HG03196 (cell line): Measurements from ENCODE around the gene CAPG.
"Not testable (repeated sequence)": the region's sequence is repeated elsewhere in the genome, so short reads cannot be mapped to it uniquely, and the experiment has no call there.

Experiments used
- ATAC-seq: cut with Tn5 transposase; IDR thresholded peaks from one replicate; pipeline ENCODE4 v1.9.1; 2021; ENCODE audit not compliant: unreplicated experiment

The CAPG gene

DNA sequence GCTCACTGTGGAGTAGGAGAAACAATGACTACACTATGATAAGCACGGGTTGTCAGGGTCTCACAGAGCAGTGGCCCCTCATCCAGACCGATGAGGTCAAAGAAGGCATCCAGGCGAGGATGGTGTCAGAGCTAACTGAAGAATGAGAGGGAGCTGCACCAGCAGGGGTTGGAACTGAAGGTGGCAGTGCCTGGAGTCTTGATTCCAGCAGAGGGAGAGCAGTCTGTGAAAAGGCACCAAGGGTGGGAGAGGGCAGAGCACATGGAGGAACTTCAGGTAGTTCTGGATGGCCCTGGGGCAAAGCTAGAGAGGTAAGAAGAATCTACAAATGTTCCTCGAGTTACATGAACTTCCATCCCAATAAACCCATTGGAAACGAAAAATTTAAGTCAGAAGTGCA is 43.0 kb downstream of the CAPG start:
- no peak for ATAC-seq

DNA sequence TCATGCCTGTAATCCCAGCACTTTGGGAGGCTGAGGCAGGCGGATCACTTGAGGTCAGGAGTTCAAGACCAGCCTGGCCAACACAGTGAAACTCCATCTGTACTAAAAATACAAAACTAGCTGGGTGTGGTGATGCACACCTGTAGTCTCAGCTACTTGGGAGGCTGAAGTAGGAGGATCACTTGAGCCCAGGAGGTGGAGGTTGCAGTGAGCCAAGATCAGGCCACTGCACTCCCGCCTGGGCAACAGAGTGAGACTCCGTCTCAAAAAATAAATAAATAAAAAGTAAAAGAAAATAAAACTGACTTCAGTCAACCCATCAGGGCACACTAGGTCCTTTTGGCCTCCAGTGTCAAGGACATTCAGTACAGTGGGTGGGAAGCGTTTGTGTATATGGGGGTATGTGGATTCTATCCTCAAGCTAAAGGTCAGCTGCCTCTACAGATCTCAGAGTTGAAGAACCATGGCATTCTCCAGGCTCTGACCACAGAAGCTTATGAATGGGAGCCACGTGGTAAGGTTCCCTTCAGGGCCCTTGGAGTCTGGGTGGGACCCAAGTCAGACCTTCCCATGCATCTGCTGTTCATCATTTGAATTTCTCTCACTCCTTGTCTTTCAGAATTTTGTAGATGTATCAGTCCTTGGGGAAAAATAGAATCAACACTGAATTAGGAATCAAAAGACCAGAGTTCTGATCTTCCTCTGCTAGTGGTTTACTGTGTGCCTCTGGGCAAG is 47.3 kb downstream of the CAPG start:
- not testable (repeated sequence) for ATAC-seq

DNA sequence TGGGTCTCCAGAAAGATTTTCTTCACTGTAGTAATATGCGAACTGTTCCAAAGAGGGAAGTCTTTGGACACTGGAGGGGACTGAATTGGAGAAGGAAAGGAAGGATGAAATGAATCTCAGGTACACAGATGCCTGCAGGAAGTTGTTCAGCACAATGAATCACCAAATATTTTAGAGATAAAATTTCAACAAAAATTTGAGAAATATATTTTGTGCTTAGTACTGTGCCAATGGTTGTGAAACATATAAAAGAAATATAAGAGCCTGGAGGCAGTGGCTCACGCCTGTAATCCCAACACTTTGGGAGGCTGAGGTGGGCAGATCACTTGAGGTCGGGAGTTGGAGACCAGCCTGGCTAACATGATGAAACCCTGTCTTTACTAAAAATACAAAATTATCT is 52.4 kb downstream of the CAPG start:
- no peak for ATAC-seq

DNA sequence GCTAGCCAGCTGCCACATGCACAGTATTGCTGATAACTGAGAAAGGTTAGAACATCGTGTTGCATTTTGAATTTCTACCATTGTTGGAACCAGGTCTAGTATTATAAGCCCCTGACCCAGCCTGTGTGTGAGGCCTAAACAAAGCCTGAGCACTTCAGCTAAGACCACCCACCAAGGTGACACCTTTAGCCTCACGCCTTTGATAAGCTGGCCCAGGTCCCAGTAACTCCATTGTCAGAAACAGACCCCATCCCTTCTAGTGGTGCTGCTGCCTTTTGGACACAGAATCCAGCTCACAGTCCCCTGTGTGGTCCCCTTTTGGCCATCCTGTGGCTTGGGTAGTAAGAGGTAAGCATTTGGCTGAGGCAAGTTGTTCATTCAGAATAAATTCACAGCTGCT is 54.0 kb downstream of the CAPG start:
- ATAC-seq = no peak

GRCh38 chr2:85355521-85355920 is 54.6 kb downstream of the CAPG start:
- ATAC-seq = no peak

- peak; percentile 1 for ATAC-seq
Measured at GRCh38 chr2:85355073-85355410, 55.1 kb downstream of the CAPG start.

- ATAC-seq = peak; percentile 95
Measured at GRCh38 chr2:85354286-85355072, 55.7 kb downstream of the CAPG start, which contains the start of the genes ELMOD3 and RETSAT. Gene ELMOD3 (plus strand): TSS chr2:85354769. CDS start chr2:85357199, 2,430 bp downstream. Gene RETSAT (minus strand): TSS chr2:85354528. CDS start chr2:85354507, 21 bp downstream.

- peak; percentile 11 for ATAC-seq
Measured at GRCh38 chr2:85353876-85354285, 56.3 kb downstream of the CAPG start.

DNA sequence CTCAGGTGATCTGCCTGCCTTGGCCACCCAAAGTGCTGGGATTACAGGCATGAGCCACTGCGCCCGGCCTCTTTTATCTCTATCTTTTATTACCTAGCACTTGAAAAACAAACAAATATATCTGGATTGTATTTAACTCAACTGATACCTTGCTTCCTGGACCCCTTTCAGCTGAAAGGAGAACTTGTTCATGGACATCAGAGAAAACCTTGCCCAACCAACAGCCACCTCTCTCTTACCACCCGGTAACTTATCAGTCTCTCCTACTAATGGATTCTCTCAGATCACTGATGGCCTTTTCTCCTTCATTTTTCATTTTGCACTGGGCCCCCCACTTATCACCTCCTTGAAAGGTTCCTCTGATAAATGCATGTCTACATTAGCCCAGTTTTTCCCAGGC is 62.6 kb downstream of the CAPG start:
- ATAC-seq = no peak
